Endothelial cell of umbilical vein (primary cell): Measurements from ENCODE around the gene LRRC7. TPM values are rescaled to one million over a fixed set of nuclear protein-coding genes. Genes with fewer than 3 reads are reported as not detected.

ENCODE experiments used
- BruUV-seq: library from RNA; stranded (reverse); fragments of 400-500 nt; replicated peaks from 2 replicates; lab custom pipeline; 2021; lab: Mats Ljungman, UMichigan
- CTCF ChIA-PET: fragments of 300-600, 350-600 bp; sonication (Branson Sonifier 250); formaldehyde crosslinking; loops from one replicate; lab custom pipeline; 2021; ENCODE audit warnings: antibody characterized with exemption, inconsistent platforms; lab: Charles Lee
- POLR2A ChIA-PET: fragments of 300-600, 350-600 bp; sonication (Branson Sonifier 250); formaldehyde crosslinking; loops from one replicate; lab custom pipeline; 2021; ENCODE audit warnings: antibody characterized with exemption, inconsistent platforms; lab: Charles Lee
- DNase-seq: peaks from one replicate; pipeline ENCODE4 v3.0.0-alpha.2; 2011; ENCODE audit warnings: low read depth, low spot score
- FAIRE-seq: peaks from 2 replicates; lab custom pipeline; 2011; peaks lifted over from hg19 to GRCh38; lab: Jason Lieb, UNC
- H2AFZ ChIP-seq: 2 replicates; pipeline ENCODE4 v1.6.0; 2012; ENCODE audit warnings: low read depth, low read length, control low read depth, inconsistent platforms
- H3K27ac ChIP-seq: 2 replicates; pipeline ENCODE4 v1.5.1; 2011; ENCODE audit warnings: low read depth, mild to moderate bottlenecking, control low read depth, low read length, moderate library complexity; ENCODE audit not compliant: insufficient read depth
- H3K27me3 ChIP-seq, 2 experiments: 2 replicates each; pipeline versions ENCODE4 v1.6.0 to v1.6.1; 2011; ENCODE audit warnings: low read length in 2 of 2, mixed read lengths in 1 of 2; ENCODE audit not compliant: control insufficient read depth in 2 of 2, insufficient read depth in 2 of 2
- H3K36me3 ChIP-seq, 2 experiments: 2 replicates in 1 of 2; 3 replicates in 1 of 2; pipeline ENCODE4 v1.5.1; 2011; ENCODE audit warnings: low read length in 2 of 2, mild to moderate bottlenecking in 1 of 2, moderate library complexity in 1 of 2; ENCODE audit not compliant: control insufficient read depth in 2 of 2, insufficient read depth in 2 of 2; ENCODE audit errors: extremely low read depth in 1 of 2
- H3K4me1 ChIP-seq: 3 replicates; pipeline ENCODE4 v1.5.1; 2011; ENCODE audit warnings: mild to moderate bottlenecking, low read length; ENCODE audit not compliant: control insufficient read depth, insufficient read depth; ENCODE audit errors: extremely low read depth
- H3K4me2 ChIP-seq: 2 replicates; pipeline ENCODE4 v1.6.1; 2011; ENCODE audit warnings: low read length, control low read depth, mixed read lengths; ENCODE audit not compliant: insufficient read depth
- H3K4me3 ChIP-seq, 3 experiments: fragments of 200-600 bp in 1 of 3; sonication (generic), shearing (Covaris generic) in 1 of 3; replicated peaks in 1 of 3; 2 replicates each; pipeline ENCODE4 v1.5.1; 2011 to 2016; ENCODE audit warnings: control low read depth in 3 of 3, low read length in 3 of 3, mild to moderate bottlenecking in 2 of 3, inconsistent platforms in 1 of 3, low read depth in 1 of 3, moderate library complexity in 1 of 3; ENCODE audit not compliant: insufficient read depth in 1 of 3
- H3K79me2 ChIP-seq: 2 replicates; pipeline ENCODE4 v1.6.0; 2012; ENCODE audit warnings: low read length, inconsistent platforms; ENCODE audit not compliant: control insufficient read depth, insufficient read depth
- H3K9ac ChIP-seq: replicated peaks from 2 replicates; pipeline ENCODE3; 2011; ENCODE audit warnings: low read length, control low read depth; ENCODE audit not compliant: insufficient read depth; ENCODE audit errors: extremely low read depth
- H3K9me1 ChIP-seq: replicated peaks from 3 replicates; pipeline ENCODE4 v1.6.0; 2011; ENCODE audit warnings: mild to moderate bottlenecking, low read length; ENCODE audit not compliant: control insufficient read depth, insufficient read depth; ENCODE audit errors: extremely low read depth
- H3K9me3 ChIP-seq: replicated peaks from 2 replicates; pipeline ENCODE4 v1.5.1; 2012; ENCODE audit warnings: low read length, inconsistent platforms; ENCODE audit not compliant: control insufficient read depth, insufficient read depth
- H4K20me1 ChIP-seq: replicated peaks from 2 replicates; pipeline ENCODE3; 2011; ENCODE audit warnings: mild to moderate bottlenecking, low read length; ENCODE audit not compliant: control insufficient read depth, insufficient read depth; ENCODE audit errors: extremely low read depth
- CTCF ChIP-seq, 2 donors: IDR thresholded peaks; 1 replicate in 1 of 2; 2 replicates in 1 of 2; pipeline ENCODE4 v1.5.1; 2011; ENCODE audit warnings: low read length in 2 of 2, mild to moderate bottlenecking in 2 of 2, moderate library complexity in 2 of 2, control low read depth in 1 of 2, inconsistent platforms in 1 of 2, low read depth in 1 of 2; ENCODE audit not compliant: insufficient read depth in 1 of 2; ENCODE audit errors: extremely low read depth in 1 of 2
- GATA2 ChIP-seq: IDR thresholded peaks from 2 replicates; pipeline ENCODE4 v1.7.0; 2011; ENCODE audit warnings: low read depth, mild to moderate bottlenecking, moderate library complexity, mixed read lengths, low read length; ENCODE audit not compliant: insufficient read length, insufficient read depth
- JUN ChIP-seq: IDR thresholded peaks from 2 replicates; pipeline ENCODE4 v1.6.1; 2011; ENCODE audit warnings: borderline replicate concordance, low read depth; ENCODE audit not compliant: insufficient read length, insufficient read depth
- MYC ChIP-seq: IDR thresholded peaks from one replicate; pipeline ENCODE4 v1.6.1; 2011; ENCODE audit warnings: mild to moderate bottlenecking, low read depth, low read length
- POLR2A ChIP-seq: IDR thresholded peaks from 2 replicates; pipeline ENCODE4 v1.6.1; 2012; ENCODE audit warnings: low read depth, mild to moderate bottlenecking, control low read depth, low read length
- POLR2AphosphoS5 ChIP-seq: IDR thresholded peaks from 2 replicates; pipeline ENCODE4 v1.6.1; 2012; ENCODE audit warnings: low read depth, mild to moderate bottlenecking, control low read depth, low read length, moderate library complexity; ENCODE audit not compliant: insufficient read depth
- dilution Hi-C: fragments of 300-500 bp; cut with MboI; formaldehyde crosslinking; loops from one replicate; pipeline ENCODE4 v1.15.0; 2019; ENCODE audit warnings: low sequenced_read_pairs; ENCODE audit not compliant: extremely low pct_ligation_motif_present
- intact Hi-C: fragments of 100-400 bp; cut with micrococcal nuclease; formaldehyde crosslinking; loops from one replicate; pipeline ENCODE4 v1.10.0; 2022
- polyA plus RNA-seq, 4 experiments: library from polyadenylated mRNA; depleted of rRNA in 3 of 4; stranded (reverse) in 3 of 4; unstranded in 1 of 4; fragments of >200 nt; gene quantifications; 2 replicates each; pipeline versions ENCODE4 v1.2.1 to v1.2.3, GENCODE V29; 2011 to 2012; ENCODE audit warnings: missing spikeins in 1 of 4
- total RNA-seq: library from RNA; stranded (reverse); gene quantifications from 2 replicates; pipeline ENCODE4 v1.2.3, GENCODE V29; 2021

The LRRC7 gene
- total and polyA plus RNA-seq, 2 donors (not counting 3 experiments of a cell fraction or from before 2014, with no cell fraction given), result 0.11 to 0.58 TPM

DNA sequence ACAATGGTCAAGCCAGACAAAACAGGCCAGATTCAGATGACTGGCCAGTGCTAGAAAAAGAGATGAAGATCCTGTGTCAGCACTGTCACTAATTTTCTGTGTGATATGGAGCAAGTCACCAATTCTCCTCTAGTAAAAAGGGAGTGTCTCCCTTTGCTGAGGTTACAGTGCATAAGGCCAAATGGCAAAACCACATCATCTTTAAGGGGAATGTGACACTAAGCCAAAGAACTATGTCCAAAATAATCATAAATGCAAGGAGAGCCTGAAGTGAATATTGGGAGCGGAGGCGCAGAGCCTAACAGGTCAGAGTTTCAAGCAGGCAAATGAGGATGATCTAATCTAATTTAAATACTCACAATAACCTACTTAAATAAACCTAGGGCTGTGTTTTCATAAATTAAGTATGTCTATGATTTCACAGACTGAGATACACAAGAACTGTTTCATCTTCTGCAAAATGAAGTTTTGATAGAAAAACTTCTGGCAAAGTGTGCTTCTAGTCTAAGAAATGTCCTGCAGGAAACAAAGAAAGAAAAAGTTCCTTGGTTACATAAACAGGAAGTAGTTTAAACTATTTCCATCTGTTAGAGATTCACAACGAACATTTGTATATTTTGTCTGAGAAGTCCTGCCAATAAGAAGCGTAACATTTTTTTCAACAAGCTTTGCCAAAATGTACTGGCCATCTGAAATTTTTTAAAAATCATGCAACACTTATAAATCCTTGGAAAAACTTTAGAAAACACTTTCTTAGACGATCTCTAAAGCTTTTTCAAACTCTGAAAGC is 347.4 kb downstream of the LRRC7 start:
- Histone ChIP-seq H4K20me1 (no peaks in the 10 kb centered on the region), H3K9me3 (no peaks in the 10 kb centered on the region), H3K9me1 (no peaks in the 10 kb centered on the region), H3K4me3 (no peak overlapping the region), H3K27me3 (no peaks in the 10 kb centered on the region), H3K36me3 (no peaks in the 10 kb centered on the region), H3K27ac (no peak overlapping the region), H2AFZ (peak overlapping the region; percentile 46), H3K9ac (no peak overlapping the region), H3K79me2 (no peaks in the 10 kb centered on the region), H3K4me1 (peaks cover 34% of the 10 kb centered on the region), H3K4me2 (peak overlapping the region; percentile 45)
- intact Hi-C loops (no loop called here), dilution Hi-C loops (no loop called here)
- no TSS peak for BruUV-seq
- POLR2A ChIA-PET, result no interaction called here
- CTCF ChIA-PET, result no interaction called here
- TF ChIP-seq JUN, result no peak
- TF ChIP-seq POLR2AphosphoS5, result no peak
- TF ChIP-seq GATA2, result no peak
- TF ChIP-seq POLR2A, result no peak
- no peak for TF ChIP-seq CTCF (IDR thresholded peaks at IDR 0.05; ENCODE audit: extremely low read depth in 1 of 2, insufficient read depth in 1 of 2, low read depth in 1 of 2, low read length in 2 of 2)
- TF ChIP-seq MYC, result no peak
- no peak for FAIRE-seq
- peak; percentile 31 for DNase-seq
